ENCODE measurements around the gene OXER1. TPM values are rescaled to one million over a fixed set of nuclear protein-coding genes. Genes with fewer than 3 reads are reported as not detected.

The OXER1 gene
- total and polyA plus RNA-seq, 2 of the 13 experiments (the other 11 are each of a cell fraction or from before 2014, with no cell fraction given) = 8.0 to 9.0 TPM

DNA sequence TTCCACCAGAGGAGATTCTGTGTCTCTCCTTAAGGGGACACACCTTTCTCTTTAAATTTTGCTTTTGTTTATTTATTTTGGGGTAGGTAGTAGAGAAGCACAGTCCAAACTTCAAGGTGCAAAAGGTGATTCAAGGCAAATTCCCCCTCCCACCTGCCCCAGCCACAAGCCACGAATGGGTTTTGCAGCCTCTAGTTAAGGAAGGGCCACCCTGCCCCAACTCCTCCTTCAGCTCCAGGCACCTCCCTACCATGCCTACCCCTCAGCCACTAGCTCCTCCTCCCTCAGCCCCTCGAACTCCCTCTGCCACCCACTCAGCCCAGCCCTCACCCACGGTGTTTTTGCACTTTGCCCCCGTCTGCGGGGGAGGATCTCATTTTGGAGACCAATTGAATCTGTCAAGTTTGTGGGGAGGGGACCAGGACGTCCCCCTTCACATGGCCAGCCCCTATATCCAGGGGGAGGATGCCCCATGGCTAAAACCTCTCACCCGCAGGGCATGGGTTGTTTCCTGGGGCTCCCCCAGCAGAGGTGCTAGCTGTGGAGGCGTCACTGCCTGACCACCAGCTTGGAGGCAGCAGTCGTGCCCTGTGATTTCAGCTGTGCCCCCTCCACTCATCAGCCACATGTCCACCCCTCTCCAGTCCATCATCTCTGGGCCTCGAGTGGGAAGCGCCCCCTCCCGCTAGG, 24.0 kb upstream of the OXER1 start (continued):
- TF ChIP-seq SIN3B (IDR thresholded peaks at IDR 0.05; ENCODE audit: low read length) (no peak), HMG20A (CRISPR knock-in tag; IDR thresholded peaks at IDR 0.05; ENCODE audit: borderline replicate concordance) (peak; percentile 23; the same call in 1 of the 2 replicates), ZBTB21 (CRISPR knock-in tag; IDR thresholded peaks at IDR 0.05) (no peak), ZFP82 (CRISPR knock-in tag; IDR thresholded peaks at IDR 0.05; ENCODE audit: borderline replicate concordance) (no peak), MXD4 (CRISPR knock-in tag; IDR thresholded peaks at IDR 0.05) (no peak), HNRNPLL (IDR thresholded peaks at IDR 0.05; ENCODE audit: low read depth, low read length, poor library complexity, severe bottlenecking) (no peak), SKI (IDR thresholded peaks at IDR 0.05; ENCODE audit: partially characterized antibody) (peak; percentile 4), ERF (CRISPR knock-in tag; IDR thresholded peaks at IDR 0.05) (no peak), ZNF709 (CRISPR knock-in tag; IDR thresholded peaks at IDR 0.05) (no peak), ZMYM2 (CRISPR knock-in tag; IDR thresholded peaks at IDR 0.05) (no peak), NBN (conservative IDR thresholded peaks at IDR 0.05) (no peak), ZFP62 (CRISPR knock-in tag; IDR thresholded peaks at IDR 0.05) (no peak), ZNF781 (CRISPR knock-in tag; IDR thresholded peaks at IDR 0.05; ENCODE audit: borderline replicate concordance, not compliant biosample characterization) (no peak), ZNF431 (CRISPR knock-in tag; IDR thresholded peaks at IDR 0.05; ENCODE audit: borderline replicate concordance, low read depth) (no peak), ELF4 (CRISPR knock-in tag; IDR thresholded peaks at IDR 0.05; ENCODE audit: borderline replicate concordance) (no peak), ZNF616 (CRISPR knock-in tag; IDR thresholded peaks at IDR 0.05; ENCODE audit: low read depth) (no peak), MTF1 (CRISPR knock-in tag; IDR thresholded peaks at IDR 0.05) (no peak), ZNF567 (CRISPR knock-in tag; IDR thresholded peaks at IDR 0.05; ENCODE audit: borderline replicate concordance) (no peak), ZMYM4 (CRISPR knock-in tag; IDR thresholded peaks at IDR 0.05) (no peak; the same call in 1 of the 2 replicates)
- TF ChIP-seq, protein P1, sequence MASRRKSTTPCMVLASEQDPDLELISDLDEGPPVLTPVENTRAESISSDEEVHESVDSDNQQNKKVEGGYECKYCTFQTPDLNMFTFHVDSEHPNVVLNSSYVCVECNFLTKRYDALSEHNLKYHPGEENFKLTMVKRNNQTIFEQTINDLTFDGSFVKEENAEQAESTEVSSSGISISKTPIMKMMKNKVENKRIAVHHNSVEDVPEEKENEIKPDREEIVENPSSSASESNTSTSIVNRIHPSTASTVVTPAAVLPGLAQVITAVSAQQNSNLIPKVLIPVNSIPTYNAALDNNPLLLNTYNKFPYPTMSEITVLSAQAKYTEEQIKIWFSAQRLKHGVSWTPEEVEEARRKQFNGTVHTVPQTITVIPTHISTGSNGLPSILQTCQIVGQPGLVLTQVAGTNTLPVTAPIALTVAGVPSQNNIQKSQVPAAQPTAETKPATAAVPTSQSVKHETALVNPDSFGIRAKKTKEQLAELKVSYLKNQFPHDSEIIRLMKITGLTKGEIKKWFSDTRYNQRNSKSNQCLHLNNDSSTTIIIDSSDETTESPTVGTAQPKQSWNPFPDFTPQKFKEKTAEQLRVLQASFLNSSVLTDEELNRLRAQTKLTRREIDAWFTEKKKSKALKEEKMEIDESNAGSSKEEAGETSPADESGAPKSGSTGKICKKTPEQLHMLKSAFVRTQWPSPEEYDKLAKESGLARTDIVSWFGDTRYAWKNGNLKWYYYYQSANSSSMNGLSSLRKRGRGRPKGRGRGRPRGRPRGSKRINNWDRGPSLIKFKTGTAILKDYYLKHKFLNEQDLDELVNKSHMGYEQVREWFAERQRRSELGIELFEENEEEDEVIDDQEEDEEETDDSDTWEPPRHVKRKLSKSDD (CRISPR knock-in tag; IDR thresholded peaks at IDR 0.05; ENCODE audit: low read depth) = peak; percentile 66; the same call in 1 of the 2 replicates
- TF ChIP-seq, protein P2, sequence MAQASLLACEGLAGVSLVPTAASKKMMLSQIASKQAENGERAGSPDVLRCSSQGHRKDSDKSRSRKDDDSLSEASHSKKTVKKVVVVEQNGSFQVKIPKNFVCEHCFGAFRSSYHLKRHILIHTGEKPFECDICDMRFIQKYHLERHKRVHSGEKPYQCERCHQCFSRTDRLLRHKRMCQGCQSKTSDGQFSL (CRISPR knock-in tag; IDR thresholded peaks at IDR 0.05) = no peak
- TF ChIP-seq, protein P3, sequence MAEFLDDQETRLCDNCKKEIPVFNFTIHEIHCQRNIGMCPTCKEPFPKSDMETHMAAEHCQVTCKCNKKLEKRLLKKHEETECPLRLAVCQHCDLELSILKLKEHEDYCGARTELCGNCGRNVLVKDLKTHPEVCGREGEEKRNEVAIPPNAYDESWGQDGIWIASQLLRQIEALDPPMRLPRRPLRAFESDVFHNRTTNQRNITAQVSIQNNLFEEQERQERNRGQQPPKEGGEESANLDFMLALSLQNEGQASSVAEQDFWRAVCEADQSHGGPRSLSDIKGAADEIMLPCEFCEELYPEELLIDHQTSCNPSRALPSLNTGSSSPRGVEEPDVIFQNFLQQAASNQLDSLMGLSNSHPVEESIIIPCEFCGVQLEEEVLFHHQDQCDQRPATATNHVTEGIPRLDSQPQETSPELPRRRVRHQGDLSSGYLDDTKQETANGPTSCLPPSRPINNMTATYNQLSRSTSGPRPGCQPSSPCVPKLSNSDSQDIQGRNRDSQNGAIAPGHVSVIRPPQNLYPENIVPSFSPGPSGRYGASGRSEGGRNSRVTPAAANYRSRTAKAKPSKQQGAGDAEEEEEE (CRISPR knock-in tag; IDR thresholded peaks at IDR 0.05; ENCODE audit: borderline replicate concordance) = no peak
- TF ChIP-seq, protein P4, sequence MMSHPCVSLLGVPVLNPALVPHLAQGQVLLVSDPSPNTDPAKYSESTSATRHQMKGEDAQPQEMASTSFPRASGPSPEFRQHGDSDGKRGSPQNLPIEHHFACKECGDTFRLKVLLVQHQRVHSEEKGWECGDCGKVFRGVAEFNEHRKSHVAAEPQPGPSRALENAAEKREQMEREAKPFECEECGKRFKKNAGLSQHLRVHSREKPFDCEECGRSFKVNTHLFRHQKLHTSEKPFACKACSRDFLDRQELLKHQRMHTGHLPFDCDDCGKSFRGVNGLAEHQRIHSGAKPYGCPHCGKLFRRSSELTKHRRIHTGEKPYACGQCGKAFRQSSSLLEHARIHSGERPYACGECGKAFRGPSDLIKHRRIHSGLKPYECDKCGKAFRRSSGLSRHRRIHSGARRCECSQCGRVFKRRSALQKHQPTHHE (CRISPR knock-in tag; IDR thresholded peaks at IDR 0.05; ENCODE audit: borderline replicate concordance) = no peak
